DND-41 (cell line): ENCODE results near the gene SCGB1A1.

Experiments
- ATAC-seq: fragments of 200-7000 bp; cut with Tn5 transposase; 3 replicates; pipeline ENCODE4 v1.9.1; 2021; ENCODE audit warnings: low read depth; ENCODE audit not compliant: insufficient read depth
- DNase-seq: peaks from one replicate; pipeline ENCODE4 v3.0.0-alpha.2; 2020
- H2AFZ ChIP-seq: 2 replicates; pipeline ENCODE4 v1.6.0; 2012; ENCODE audit warnings: low read depth, low read length
- H3K27ac ChIP-seq: 2 replicates; pipeline ENCODE4 v1.5.1; 2012; ENCODE audit warnings: low read length, inconsistent platforms
- H3K27me3 ChIP-seq: fragments of 200-600 bp; sonication (generic); 2 replicates; pipeline ENCODE4 v1.6.0; 2012; ENCODE audit warnings: low read length, mild to moderate bottlenecking, inconsistent platforms; ENCODE audit not compliant: insufficient read depth, poor library complexity
- H3K36me3 ChIP-seq: 2 replicates; pipeline ENCODE4 v1.5.1; 2012; ENCODE audit warnings: low read length, inconsistent platforms; ENCODE audit not compliant: insufficient read depth
- H3K4me1 ChIP-seq: 2 replicates; pipeline ENCODE4 v1.5.1; 2012; ENCODE audit warnings: mild to moderate bottlenecking, low read length; ENCODE audit not compliant: insufficient read depth
- H3K4me2 ChIP-seq: 2 replicates; pipeline ENCODE4 v1.6.0; 2012; ENCODE audit warnings: mild to moderate bottlenecking, moderate library complexity, low read length, inconsistent platforms; ENCODE audit not compliant: insufficient read depth
- H3K4me3 ChIP-seq, 2 experiments: fragments of 200-600 bp in 1 of 2; shearing (Covaris generic) in 1 of 2; 2 replicates each; pipeline ENCODE4 v1.5.1; 2012 to 2016; ENCODE audit warnings: inconsistent platforms in 2 of 2, low read length in 2 of 2, mild to moderate bottlenecking in 2 of 2, low read depth in 1 of 2, moderate library complexity in 1 of 2
- H3K79me2 ChIP-seq: 2 replicates; pipeline ENCODE4 v1.6.0; 2012; ENCODE audit warnings: low read length, inconsistent platforms; ENCODE audit not compliant: insufficient read depth
- H3K9ac ChIP-seq: 2 replicates; pipeline ENCODE4 v1.6.0; 2012; ENCODE audit warnings: low read depth, mild to moderate bottlenecking, inconsistent platforms, low read length, moderate library complexity
- H3K9me3 ChIP-seq: 2 replicates; pipeline ENCODE4 v1.5.1; 2012; ENCODE audit warnings: low read length, moderate library complexity, mild to moderate bottlenecking, inconsistent platforms; ENCODE audit not compliant: insufficient read depth, severe bottlenecking
- H4K20me1 ChIP-seq: 2 replicates; pipeline ENCODE4 v1.6.0; 2012; ENCODE audit warnings: low read length; ENCODE audit not compliant: insufficient read depth
- EZH2 ChIP-seq: IDR thresholded peaks from 3 replicates; pipeline ENCODE4 v1.6.1; 2012; ENCODE audit warnings: borderline replicate concordance, low read depth, mild to moderate bottlenecking, moderate library complexity, low read length, inconsistent platforms; ENCODE audit not compliant: severe bottlenecking
- TF ChIP-seq, protein P1 (sequence below): IDR thresholded peaks from 2 replicates; pipeline ENCODE4 v1.5.1; 2012; ENCODE audit warnings: borderline replicate concordance, low read length, moderate library complexity, mild to moderate bottlenecking; ENCODE audit not compliant: poor library complexity, severe bottlenecking; ENCODE audit errors: extremely low read depth

SCGB1A1 gene

DNA sequence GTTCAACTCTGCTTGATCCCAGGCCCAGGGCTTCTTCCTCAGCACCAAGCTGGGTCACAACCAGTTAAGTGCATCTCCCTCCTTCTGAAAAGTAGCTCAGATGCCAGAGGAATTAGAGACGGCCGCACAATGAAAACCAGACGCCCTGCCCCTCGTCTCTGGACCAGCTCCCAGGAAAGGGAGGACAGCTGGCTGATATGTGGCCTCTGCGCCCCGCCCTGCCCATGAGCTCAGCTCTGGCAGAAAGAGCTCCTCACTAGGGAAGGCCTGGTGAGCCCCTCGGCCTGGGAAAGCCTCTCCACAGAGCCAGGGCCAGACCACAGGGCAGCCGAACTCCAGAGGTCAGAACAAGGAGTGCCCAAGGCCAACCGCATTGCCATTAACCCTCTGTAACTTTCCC lies 18.1 kb upstream of the SCGB1A1 start:
- 0 out of 2 replicates have a peak, but pooled peaks cover 5% of the 10 kb centered on the region for H3K4me1 ChIP-seq
- no peaks in the 10 kb centered on the region for H3K9me3 ChIP-seq
- H3K36me3 ChIP-seq: no peaks in the 10 kb centered on the region
- no peak overlapping the region for H3K27ac ChIP-seq
- no peak overlapping the region for H3K9ac ChIP-seq
- no peak for TF ChIP-seq EZH2
- TF ChIP-seq, protein P1, sequence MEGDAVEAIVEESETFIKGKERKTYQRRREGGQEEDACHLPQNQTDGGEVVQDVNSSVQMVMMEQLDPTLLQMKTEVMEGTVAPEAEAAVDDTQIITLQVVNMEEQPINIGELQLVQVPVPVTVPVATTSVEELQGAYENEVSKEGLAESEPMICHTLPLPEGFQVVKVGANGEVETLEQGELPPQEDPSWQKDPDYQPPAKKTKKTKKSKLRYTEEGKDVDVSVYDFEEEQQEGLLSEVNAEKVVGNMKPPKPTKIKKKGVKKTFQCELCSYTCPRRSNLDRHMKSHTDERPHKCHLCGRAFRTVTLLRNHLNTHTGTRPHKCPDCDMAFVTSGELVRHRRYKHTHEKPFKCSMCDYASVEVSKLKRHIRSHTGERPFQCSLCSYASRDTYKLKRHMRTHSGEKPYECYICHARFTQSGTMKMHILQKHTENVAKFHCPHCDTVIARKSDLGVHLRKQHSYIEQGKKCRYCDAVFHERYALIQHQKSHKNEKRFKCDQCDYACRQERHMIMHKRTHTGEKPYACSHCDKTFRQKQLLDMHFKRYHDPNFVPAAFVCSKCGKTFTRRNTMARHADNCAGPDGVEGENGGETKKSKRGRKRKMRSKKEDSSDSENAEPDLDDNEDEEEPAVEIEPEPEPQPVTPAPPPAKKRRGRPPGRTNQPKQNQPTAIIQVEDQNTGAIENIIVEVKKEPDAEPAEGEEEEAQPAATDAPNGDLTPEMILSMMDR: no peak
- H3K4me3 ChIP-seq: no peak overlapping the region
- H3K27me3 ChIP-seq: peaks cover 9% of the 10 kb centered on the region
- no peaks in the 10 kb centered on the region for H3K79me2 ChIP-seq
- ATAC-seq (no peak), DNase-seq (no peak)
- H4K20me1 ChIP-seq: no peaks in the 10 kb centered on the region
- H3K4me2 ChIP-seq: no peak overlapping the region
- H2AFZ ChIP-seq: no peak overlapping the region

DNA sequence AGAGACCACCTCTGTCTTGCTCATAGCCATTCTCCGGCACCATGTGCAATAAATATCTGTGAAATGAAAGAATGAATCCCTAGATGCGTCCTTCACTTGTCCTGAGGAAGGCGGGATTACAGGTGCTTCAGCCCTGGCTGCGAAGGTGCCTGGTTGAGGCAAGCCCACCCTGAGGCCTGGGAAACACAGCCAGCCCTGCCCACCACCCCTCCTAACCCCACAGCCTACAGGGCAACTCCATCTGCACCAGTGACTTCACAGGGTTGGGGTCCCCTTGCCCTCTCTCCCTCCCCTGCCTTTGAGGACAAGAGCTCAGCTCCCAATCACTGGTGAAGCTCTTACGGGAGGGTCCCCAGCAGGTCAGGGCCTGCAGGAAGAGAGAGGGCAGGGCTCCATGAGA lies 17.5 kb upstream of the SCGB1A1 start:
- Histone ChIP-seq H3K36me3 (no peaks in the 10 kb centered on the region), H3K27ac (no peak overlapping the region), H2AFZ (no peak overlapping the region), H3K9me3 (no peaks in the 10 kb centered on the region), H3K9ac (no peak overlapping the region), H3K4me3 (no peak overlapping the region), H3K79me2 (no peaks in the 10 kb centered on the region), H4K20me1 (no peaks in the 10 kb centered on the region), H3K4me1 (0 out of 2 replicates have a peak, but pooled peaks cover 5% of the 10 kb centered on the region), H3K27me3 (peaks cover 9% of the 10 kb centered on the region), H3K4me2 (no peak overlapping the region)
- ATAC-seq (no peak), DNase-seq (no peak)
- TF ChIP-seq, protein P1: no peak
- TF ChIP-seq EZH2: no peak

DNA sequence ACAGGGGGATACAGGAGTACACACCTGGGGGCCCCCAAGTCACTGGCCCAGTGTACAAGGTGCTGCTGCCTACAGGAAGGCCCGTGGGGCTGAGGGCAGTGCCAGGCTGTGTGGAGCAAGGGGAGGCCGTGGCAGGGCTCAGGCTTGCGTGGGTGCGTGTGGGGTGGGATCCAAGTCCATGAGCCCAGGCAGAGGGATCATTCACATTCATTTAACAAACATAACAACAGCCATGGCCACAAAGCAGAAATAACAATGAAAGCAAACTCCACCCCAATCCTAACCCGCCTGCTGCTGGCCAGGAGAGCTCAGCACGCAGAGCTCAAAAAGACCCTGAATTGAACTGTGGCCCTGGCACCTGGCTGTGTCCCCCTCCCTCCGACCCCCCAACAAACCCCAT lies 17.0 kb upstream of the SCGB1A1 start:
- no peak overlapping the region for H3K9ac ChIP-seq
- 0 out of 2 replicates have a peak, but pooled peaks cover 5% of the 10 kb centered on the region for H3K4me1 ChIP-seq
- H3K36me3 ChIP-seq: no peaks in the 10 kb centered on the region
- no peak overlapping the region for H3K27ac ChIP-seq
- H3K4me3 ChIP-seq: no peak overlapping the region
- no peaks in the 10 kb centered on the region for H3K79me2 ChIP-seq
- H3K9me3 ChIP-seq: no peaks in the 10 kb centered on the region
- H4K20me1 ChIP-seq: no peaks in the 10 kb centered on the region
- ATAC-seq (no peak), DNase-seq (no peak)
- peaks cover 9% of the 10 kb centered on the region for H3K27me3 ChIP-seq
- TF ChIP-seq EZH2: no peak
- TF ChIP-seq, protein P1: no peak
- no peak overlapping the region for H2AFZ ChIP-seq
- no peak overlapping the region for H3K4me2 ChIP-seq
